SKM-1 treated with dmso at 0.1 percent for 144 hours (cell line): Measurements from ENCODE around the gene JAML.
A peak's percentile ranks its signal among the peaks of the same experiment; 100 is the strongest.

ENCODE experiments used
- DNase-seq: peaks from one replicate; lab custom pipeline; 2025; ENCODE audit not compliant: unreplicated experiment; lab: John Stamatoyannopoulos, UW

JAML gene

DNA sequence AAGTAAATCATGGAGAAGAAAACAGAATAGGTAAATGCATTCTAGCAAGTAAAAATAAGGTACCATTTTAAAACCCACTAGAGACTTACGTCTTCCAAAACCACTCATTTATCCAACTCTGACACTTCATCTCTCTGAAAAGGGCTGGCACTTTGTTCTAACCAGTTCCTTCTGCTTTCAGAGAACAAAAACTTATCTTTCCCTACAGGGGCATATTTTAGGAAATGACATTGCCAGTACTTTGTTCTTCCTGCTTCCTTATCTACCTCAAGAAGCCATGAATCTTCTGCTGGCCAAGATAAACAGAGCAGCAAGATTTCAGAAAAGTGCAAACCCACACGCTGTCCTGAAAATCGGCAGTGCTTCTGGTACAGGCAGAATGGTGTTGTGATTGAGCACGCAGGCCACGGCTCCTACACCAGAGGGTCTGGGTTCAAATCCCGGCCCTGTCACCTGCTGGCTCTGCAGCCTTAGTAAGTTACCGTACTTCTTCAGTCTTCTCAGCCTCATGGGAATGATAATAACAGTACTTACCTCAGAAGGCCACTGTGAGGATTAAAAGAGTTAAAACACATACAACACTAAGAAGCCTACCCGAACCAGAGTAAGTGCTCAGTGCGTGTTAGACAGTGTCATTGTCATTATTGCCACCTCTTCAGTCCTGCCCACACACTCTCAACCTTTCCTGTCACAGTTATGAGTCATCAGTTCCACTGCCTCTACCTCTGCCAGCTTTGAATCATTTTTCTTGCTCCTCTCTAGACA, 16.4 kb upstream of the JAML start:
- peak; percentile 85 for DNase-seq

DNA sequence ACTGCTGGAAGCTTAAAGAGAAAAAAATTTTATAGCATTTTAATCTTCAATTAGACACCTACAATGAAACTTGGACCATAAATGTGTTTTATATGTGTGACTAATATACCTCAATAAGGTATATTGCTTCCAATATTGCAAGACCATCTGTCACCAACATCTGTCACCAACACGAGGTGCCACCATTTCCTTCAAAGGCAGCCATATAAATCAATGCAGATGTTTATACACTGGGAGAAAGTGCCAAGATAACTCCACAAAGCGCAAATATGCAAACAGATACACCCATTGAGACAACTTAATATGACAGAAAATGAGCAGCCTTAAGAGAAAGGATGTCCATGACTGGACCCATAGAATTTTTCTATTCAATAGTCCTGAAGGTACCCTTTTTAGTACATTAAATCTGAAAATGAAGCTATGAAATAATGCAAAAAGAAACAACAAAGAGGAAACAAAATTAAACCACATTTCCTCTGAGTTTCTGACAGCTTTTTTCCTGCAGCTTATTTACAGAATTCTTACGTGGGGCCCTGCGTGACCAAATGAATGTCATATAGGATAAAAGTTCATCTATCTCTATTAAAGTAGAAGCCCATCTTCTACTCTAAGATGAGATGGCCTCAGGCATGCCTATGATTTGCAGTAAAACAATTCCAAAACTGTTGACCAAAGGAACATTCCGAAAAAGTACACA, 14.8 kb upstream of the JAML start:
- DNase-seq = no peak

DNA sequence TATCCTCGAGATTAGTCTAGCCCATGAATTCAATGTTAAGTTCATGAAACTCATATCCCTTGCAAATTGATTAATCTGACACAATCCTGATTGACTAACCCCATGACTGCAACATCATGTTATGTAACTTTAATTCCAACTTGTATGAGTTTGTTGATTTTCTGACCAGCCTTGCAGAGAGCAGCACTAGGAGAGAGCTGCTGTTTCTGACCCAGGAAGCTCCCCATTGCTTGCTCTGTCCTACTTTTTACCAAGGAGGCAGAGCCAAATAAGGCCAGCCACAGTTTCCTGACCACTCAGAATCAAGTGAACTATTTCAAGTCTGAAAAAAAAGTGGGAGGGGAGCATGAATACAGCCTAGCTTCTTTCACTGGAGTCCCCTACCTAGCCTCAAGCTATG, 14.1 kb upstream of the JAML start:
- DNase-seq = peak; percentile 47

DNA sequence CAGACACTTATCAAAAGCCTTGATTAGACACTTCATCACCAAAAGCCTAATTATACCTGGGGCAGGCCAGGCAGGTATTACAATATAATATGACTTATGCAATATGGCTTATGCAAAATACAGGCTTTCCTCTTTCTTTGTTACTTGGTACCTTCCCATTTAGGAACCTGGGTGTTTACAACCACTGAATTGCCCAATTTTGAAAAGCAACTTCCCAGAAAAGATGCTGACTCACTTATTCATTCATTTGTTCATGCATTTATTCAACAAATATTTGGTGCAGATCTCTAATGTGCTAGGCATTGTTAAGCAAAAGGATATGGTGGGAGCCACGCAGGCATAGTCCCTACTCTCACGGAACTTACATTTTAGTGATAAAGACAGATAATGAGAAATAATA, 13.6 kb upstream of the JAML start:
- peak; percentile 73 for DNase-seq

DNA sequence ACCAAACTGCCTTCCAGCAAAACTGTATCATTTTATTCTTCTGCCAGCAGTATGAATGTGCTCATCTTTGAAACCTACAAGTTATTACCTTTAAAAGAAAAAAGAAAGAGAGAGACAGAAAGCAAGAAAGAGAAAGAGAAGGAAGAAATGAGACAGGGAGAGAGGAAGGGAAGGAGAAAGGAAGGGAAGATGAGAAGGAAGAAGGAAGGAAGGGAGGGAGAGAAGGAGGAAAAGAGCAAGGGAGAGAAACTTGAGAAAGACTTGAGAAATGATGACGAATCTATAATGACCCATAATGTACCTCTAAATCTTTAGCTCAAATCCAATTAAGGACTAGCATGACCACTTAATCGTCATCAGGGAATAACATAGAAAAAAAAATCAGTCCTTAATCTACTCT, 11.4 kb upstream of the JAML start:
- DNase-seq = no peak

DNA sequence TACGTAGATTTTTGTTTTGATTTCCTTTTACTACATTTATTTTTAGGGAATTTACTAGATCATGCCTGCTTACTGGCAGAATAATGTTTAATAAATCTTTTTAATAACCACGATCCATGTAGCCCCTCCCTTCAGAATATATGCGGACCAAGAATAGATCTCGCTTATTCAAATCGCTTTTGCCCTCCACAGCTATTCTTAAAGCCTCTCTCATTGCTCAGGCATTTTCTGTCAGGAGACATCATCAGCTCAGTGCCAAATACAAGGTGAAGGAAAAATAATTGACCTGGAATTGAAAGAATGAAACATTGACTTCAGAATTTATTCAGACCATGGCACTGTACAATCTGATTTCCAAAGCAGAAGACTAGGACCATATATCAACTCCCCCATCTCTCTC, 10.0 kb upstream of the JAML start:
- DNase-seq = no peak

DNA sequence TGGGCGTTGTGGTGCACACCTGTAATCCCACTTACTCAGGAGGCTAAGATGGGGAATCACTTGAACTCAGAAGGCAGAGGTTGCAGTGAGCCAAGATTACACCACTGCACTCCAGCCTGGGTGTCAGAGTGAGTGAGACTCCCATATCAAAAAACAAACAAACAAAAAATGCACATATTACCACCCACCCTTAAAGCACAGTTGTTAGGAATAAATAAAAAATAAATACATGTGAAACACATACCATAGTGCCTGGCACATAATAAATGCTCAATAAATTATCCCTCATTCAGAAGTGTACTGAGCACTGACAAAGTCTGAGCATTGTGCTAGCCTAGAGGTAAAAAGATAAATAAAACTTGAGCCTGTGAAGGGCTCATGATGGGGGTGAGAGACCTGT, 9.0 kb upstream of the JAML start:
- DNase-seq = no peak

DNA sequence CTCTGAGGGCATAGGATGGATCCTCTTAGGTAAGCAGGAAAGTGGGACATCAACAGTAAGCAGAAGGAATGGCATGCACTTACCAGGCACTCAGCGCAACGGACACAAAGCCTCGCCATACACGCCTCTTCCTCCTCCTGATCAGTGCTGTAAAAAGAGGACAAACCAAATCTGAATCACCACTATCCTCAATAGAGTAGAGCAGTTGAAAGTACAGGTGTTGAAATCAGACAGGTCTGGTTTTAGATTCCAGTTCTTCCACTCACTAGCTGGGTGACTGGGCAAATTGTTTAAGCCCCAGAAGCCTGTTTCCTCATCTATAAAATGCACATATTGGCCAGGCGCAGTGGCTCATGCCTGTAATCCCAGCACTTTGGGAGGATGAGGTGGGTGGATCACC, 8.6 kb upstream of the JAML start:
- no peak for DNase-seq

DNA sequence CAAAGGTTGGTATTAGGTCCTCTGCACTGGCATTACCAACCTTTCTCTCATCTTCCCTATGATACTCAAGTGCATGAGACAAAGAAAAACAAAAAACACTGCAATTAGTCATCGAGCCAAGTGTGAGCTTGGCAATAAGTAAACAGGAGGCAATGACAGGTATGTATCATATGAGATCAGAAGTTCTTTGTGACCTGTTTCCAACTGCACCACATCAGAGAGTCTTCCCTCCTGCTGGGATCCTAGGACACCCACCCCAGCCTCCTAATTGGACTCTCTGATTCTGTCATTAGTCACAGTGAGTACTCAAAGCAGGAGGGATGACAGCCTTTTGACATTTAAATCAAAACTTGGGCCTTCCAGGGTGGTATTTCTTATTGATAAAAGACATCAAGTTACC, 7.8 kb upstream of the JAML start:
- no peak for DNase-seq

DNA sequence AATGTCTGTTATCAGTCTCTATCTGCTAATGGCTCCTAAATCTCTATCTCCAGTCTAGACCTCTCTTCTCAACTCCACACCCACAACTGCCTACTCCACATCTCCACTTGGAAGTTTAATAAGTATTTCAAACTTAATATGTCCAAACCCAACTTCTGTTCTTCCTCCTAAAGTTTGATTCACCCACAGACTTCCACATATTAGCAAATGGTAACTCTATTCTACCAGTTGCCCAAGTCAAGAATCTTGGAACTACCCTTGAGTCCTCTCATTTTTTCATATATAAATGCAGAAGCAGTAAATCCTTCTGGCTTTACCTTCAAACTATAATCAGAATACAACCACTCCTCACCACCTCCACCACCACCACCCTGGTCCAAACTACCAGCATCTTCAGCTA, 6.7 kb upstream of the JAML start:
- DNase-seq = no peak

DNA sequence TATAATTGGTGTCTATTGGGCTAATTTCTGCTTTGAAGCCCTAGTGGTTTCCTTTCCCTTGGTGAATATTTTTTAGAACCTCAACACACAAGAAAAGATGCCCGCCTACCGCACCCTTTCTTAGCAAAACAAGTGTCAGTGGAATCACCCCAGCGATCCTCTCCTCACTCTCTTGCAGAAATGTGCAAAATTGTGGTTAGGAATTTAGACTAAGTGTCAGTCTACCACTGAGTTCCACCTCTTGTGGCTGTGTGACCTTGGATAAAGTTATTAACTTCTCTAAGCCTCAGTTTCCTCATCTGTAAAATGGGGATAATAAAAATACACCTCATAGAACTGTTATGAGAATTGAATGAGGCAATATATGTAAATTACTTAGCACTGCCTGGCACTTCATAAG, 5.3 kb upstream of the JAML start:
- DNase-seq = no peak

DNA sequence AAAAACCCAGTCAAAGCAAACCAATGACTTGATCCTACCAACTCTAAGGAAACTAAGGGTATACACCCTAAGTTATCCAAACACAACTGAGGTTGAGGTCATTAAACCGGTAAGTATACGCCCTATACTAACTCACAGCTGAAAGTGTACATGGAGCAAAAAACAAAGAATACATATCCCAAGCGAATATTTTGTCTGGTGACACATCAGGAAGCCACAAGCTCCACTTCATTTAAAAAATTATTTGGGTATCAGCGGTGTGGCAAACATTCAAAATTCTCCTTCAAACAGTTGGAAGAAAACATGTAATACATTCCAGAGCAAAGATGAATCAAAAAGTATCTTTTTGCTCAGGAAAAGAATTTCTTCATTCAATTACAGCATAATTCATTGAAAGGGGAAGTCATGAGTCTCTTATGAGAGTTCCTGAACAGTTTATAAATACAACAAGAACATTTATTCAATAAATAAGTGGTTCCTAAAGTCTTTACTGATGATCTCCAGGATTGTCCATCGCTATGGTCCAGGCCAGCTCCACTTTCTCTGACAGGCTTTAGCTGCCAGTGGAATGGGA, 4.5 kb upstream of the JAML start:
- DNase-seq = no peak

DNA sequence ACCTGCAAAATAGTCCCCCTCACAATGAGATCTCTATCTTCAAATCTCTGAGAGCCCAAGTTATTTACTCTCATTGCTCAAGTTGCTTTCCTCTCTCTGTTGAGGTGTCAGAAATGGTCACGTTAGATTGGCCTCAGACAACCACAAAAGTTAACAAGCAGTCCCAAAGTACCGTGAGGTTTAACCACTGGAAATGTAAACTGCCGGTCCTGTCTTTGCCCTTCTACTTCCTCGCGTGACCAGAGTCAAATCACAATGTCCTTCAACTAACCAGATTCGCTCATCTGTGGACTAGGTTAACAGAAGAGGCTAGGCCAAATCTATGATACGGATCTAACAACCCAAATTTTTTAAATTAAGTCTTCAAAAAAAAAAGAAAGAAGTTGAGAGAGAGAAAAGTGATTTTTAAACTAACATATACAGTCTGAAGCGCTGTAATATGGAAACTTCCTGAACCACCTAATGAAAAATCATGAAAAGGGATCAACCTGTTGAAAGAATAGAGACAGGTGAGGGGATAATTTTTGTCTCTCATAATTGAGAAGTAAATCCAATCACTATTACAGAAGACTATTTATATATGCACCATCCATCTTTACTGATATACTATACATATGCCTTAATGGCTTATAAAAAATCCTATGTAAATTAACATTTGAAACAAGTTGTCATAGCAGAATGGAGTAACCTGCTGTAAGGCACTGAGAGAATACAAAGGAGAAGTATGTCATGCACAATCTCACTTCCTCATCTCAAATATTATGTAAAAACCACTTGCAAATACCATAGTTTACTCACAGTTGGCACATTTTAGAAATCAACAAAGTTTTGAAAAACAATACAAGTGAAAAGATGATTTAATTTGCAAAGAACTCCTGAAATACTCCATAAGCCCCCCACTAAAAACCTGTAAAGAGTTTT, 3.3 kb upstream of the JAML start:
- peak; percentile 90 for DNase-seq

DNA sequence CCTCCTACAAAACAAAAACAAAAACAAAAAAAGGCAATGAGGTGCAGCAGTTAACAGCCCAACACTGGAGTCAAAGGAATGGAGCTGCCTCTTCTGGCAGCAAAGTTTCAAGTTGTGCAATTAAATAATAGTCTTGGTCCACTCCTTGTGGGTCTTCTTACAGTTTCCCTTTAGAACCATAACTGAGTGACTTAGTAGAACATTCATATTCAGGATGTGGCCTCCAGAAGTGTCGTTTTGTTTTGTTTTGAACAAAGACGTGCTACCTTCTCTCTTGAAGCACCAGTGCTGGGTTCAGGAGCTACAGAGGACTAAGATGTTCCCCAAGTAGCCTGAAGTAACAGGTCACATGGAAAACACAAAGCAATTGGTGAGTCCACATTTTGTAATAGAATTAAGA, 2.0 kb upstream of the JAML start:
- DNase-seq = no peak

DNA sequence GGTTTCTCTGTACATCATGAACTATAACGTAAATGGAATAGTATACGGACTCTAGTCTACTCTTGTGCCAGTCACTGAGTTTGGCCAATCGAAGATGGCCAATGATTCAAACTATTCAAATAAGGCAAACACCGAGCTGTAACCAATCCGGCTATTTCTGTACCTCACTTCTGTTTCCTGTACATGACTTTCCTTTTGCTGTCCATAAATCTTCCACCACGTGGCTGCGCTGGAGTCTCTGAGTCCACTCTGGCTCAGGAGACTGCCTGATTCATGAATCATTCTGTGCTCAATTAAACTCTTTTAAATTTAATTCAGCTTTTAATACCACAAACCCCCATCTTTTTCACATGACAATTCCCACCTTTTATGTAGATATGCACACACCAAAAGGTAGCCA, 1.5 kb upstream of the JAML start:
- no peak for DNase-seq

DNA sequence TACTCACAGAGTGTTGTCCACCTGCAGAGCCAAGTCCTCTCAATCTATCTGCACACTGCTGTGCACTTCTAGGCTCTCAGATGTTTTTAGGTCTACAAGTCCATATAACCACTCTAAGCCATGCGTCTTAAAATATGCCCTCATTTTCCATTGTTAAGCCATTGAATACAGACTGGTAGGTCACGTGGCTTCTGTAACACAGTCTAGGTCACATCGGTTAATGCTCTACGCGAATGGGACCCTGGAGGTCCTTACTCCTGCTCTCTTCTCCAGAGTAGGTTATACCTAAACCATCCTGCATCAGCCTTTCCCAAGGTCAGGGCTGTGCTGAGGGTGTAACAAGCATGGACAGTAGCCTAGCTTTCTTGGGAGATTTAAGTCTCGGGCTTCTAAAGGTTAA, 819 bp downstream of the JAML start:
- DNase-seq = no peak

DNA sequence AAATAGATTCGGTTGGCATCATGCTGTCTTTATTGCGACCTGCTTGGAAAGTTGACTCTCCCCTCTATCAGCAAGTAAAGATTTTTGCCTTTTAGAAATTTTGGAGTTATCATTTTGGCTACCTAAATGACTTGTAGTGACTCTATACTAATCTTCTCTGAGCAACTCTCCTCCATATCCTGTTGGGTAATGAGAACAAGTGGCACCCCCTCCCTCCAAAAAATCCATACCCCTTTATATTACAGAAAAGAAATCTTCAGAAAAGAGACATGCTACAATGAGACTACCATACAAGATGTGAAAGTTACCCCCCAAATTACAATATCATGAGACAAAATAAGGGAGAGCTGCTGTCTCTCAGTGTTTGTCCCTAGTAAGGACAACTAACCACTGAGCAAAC, 1.2 kb downstream of the JAML start:
- DNase-seq = no peak

DNA sequence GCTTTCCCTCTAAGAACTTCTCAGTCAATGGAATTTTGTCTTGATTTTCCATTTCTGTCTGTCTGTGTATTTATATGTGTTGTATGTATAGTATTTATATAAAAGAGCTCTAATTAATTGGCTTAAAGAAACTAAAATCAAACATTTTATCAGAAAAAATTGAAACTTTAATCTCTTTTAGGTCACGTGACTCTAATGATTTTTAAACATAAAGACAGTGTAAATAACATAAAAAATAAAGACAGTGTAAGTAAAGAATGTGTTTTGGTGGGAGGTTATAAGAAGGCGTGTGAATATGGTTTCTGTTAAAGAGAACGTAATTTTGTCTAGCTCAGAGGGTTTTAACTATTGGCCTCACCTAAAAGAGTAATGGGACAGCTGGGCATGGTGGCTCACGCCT, 2.4 kb downstream of the JAML start:
- no peak for DNase-seq

DNA sequence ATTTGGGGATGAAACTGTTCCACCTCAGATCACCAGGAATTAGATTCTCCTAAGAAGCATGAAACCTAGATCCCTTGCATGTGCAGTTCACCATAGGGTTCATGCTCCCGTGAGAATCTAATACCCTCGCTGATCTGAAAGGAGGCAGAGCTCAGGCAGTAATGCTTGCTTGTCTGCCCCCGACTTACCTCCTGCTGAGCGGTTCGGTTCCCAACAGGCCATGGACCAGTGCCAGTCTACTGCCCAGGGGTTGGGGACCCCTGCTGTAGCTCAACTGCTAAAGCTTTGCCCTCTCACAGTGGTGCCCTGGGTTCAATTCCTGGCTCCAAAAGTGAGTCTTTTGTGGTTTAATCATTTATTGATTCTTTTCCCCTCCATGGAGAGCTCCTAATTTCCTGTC, 3.4 kb downstream of the JAML start:
- DNase-seq = no peak

DNA sequence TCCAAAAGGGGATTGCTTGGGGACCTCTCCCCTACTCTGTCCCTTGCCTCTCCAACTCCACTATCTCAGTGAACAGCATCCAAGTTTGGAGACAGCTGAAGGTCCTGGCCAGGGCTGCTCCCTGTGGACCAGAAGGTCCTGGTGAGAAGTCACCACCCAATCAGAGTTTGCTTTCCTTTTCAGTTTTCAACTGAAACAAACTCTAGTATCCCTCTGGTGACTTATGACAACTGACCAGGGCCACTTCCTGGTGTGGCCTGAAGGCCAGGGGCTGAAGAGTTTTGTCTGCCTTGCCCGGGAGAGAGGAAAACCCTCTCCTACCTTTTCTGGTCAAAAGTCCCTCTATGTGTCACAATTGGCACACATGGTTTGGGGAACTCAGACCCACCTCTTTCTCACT, 5.1 kb downstream of the JAML start:
- DNase-seq = no peak

DNA sequence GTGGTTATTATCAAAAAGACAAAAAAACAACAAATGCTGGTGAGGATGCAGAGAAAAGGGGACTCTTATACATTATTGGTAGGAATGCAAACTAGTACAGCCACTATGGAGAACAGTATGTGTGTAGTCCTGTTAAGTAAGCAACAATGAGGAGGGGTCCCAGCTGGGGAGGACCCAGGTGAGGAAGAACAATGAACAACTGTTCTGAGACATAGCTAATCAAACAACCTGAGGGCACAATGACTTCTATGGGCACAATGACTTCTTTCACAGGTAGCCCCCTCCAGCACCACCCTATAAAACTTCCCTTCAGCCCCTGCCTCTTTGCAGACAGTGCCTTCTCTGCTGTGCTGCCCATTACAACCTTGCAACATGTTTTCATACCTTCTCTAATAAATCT, 5.6 kb downstream of the JAML start:
- no peak for DNase-seq

DNA sequence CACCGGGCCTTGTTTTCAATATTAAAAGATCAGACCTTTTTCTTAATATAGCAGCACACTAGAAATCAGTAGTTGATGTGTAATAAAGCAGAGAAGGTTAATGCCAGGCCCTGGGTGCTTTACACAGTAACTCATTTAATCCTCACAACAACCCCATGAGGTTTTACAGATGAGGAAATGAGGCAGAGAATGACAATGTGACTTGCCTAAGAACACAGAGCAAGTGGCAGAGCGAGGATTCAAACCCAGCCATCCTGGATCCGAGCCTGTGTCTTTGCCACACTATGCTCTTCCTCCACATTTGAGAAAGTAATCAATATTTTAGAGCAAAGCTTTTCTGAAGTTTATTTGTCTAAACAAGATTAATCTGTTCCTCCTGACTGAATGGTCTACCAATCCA, 7.2 kb downstream of the JAML start:
- no peak for DNase-seq
